ENCODE data around the gene USHBP1.

GRCh38 chr19:17294051-17294891 is 29.7 kb upstream of the USHBP1 start:
- TF ChIP-seq CTCF (IDR thresholded peaks at IDR 0.05; ENCODE audit: borderline replicate concordance, extremely low read depth, low read length, poor library complexity, severe bottlenecking), result no peak
- TF ChIP-seq EZH2 (IDR thresholded peaks at IDR 0.05; ENCODE audit: borderline replicate concordance, low read depth, low read length, severe bottlenecking), result no peak
